NK-92 treated with Interleukin-12 subunit alpha and Interleukin-12 subunit beta, amount 100 ng/mL, for 24 hours (cell line): ENCODE measurements around the gene EVPL.
"Not testable (repeated sequence)": the region's sequence is repeated elsewhere in the genome, so short reads cannot be mapped to it uniquely, and the experiment has no call there.

Source experiments
- DNase-seq: peaks from one replicate; lab custom pipeline; 2025; lab: John Stamatoyannopoulos, UW

Gene EVPL

DNA sequence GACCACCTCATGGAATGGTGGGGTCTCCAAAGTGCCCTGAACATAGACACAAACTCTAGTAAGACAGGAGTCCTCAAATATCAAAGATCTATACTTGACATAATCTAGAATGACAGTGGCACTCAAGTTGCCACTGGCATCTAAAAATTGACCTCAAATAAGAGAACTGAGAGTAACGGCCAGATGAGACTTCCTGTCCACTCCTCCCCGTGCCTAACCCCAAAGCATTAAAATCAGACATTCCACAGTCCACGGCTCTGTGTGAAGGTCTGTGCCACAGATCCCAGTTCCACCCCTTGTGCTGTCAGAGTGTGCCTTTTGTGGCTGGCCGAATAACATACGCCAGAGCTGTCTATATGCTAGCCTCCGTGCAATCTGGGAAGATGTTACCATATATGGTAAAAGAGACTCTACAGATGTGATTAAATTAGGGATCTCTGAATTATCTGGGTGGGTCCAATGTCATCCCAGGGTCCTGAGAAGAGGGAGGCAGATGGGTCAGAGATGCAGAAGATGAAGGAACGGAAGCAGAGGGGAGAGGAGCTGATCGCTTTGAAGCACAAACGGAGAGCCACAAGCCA lies 21.0 kb upstream of the EVPL start:
- DNase-seq: no peak

DNA sequence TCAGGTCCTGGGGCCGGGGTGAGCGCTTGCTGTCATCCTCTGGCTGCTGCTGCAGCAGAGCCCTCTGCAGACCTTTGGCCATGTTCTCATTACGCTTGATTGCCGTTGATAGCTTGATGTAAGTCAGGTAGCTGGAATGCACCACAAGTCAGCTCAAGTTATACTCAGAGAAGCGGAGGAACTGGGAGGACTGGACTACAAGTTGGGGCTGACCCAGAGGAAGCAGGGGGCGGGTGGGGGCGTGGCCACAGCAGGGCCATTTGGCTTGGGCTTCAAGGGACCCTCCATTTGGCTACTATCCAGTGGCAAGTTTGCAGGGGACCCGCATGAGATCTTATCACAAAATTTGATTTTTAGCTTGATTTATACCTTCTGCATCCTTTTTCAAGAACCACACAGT lies 19.0 kb upstream of the EVPL start:
- DNase-seq: no peak

DNA sequence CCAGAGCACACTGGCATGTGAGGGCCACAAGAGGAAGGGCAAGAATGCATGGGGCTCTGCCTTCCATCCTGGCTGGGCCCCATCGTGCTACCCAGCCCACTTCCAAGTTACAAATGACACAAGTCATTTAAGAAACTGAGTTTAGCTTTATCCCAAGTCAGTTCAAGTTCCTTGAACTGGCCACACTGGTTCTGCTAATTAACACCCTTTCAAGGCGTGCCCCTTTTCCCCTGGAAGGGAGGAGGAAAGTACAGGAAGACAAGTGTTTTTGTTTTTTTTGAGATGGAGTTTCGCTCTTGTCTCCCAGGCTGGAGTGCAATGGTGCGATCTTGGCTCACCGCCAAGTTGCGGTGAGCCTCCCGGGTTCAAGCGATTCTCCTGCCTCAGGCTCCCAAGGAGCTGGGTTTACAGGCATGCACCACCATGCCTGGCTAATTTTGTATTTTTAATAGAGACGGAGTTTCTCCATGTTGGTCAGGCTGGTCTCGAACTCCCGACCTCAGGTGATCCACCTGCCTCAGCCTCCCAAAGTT lies 17.4 kb upstream of the EVPL start:
- not testable (repeated sequence) for DNase-seq

DNA sequence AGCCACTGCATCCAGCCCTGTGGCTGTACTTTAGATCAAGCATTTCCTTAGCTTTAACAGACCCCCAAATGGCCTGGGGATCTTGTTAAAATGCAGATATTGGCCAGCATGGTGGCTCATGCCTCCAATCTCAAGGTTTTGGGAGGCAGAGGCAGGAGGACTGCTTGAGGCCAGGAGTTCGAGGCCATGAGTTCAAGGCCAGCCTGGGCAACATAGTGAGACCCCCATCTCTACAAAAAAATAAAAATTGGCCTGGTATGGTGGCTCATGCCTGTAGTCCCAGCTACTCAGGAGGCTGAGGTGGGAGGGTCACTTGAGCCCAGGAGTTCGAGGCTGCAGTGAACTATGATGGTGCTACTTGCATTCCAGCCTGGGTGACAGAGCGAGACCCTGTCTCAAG lies 15.8 kb upstream of the EVPL start:
- DNase-seq: not testable (repeated sequence)

DNA sequence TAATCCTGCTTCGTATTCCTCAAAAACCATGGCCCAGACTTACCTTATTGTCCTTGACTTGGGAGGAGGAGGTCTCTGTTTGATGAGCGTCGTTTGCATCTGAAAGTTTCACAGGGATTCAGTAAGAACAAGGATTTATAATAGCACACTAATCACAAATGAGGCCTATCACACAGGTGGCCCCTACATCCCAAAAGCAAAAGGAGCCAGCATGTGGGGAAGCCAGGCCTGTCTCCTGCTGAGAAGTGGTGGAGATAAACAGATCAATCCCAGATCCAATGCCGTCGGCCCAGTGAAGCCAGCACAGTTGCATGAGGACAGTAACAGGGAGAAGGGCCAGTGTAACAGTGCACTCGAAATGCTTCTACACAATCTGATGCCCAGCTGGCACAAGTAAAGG lies 13.3 kb upstream of the EVPL start:
- no peak for DNase-seq

DNA sequence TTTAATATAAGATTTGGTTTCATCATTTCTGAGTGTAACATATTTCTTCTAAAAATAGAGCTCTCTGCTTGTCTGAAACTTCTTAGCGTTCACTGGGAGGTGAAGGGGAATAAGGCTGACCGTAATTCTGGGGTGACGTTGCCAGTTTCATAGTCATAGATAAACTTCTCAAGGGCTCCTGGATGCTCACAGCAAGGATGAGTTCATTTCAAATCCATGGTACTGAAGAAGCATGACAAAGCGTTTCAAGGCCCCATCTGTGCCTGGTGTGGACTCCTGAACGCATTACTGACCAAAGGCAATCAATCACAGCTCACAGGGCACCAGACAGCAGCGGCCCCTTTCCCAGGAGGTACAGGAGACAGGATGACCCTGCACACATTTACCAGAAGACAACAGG lies 12.0 kb upstream of the EVPL start:
- DNase-seq: no peak

DNA sequence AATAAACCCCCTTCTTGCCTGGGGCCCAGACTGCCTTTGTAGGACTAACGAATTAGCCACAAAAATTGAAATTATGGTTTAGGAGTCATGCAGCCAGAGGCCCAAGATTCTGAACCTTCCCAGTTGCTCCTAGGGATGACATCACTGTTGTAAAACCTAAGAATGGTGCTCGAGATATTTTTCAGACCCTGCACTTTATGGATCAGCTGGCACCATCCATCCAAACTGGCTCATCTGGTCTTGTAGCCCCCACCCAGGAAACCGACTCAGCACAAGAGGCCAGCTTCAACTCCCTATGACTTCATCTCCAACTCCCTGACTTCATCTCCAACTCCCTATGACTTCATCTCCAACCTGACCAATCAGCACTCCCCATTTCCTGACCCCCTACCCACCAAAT lies 10.9 kb upstream of the EVPL start:
- DNase-seq: no peak

DNA sequence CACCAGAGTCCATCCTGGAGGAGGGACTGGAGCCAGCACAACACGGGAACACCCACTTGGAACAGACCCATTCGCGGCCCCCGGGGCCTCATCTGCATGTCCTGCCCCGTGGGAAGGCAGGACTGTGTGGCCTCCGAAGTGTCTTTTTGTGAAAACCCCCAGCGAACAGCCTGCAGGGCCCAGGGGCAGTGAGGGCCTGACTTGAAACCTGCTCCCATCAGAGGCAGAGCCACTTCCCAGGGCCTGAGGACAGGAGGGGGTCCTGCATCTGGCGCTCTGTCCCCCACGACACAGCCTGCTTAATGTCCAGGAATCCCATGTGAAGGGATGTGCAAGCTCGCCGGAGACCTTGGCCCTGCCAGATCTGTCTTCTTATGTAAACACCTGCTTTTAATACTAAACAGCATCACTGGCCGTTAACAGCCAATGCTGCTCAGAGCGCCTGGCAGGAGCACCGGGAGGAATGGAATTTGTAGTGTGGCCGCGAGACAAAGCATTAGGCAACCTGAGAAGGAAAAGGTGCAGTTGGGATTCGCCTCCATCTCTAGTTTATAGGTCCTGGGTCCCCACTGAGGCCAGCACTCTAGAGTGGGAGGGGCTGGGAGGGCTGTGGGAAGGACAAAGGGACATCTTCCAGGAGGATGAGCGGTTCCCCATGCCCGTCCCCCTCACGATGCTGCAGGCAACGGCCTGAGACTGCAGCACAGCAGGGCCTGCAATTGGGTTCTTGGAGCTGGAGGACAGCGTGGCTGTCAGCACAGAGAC lies 9.6 kb upstream of the EVPL start:
- no peak for DNase-seq

DNA sequence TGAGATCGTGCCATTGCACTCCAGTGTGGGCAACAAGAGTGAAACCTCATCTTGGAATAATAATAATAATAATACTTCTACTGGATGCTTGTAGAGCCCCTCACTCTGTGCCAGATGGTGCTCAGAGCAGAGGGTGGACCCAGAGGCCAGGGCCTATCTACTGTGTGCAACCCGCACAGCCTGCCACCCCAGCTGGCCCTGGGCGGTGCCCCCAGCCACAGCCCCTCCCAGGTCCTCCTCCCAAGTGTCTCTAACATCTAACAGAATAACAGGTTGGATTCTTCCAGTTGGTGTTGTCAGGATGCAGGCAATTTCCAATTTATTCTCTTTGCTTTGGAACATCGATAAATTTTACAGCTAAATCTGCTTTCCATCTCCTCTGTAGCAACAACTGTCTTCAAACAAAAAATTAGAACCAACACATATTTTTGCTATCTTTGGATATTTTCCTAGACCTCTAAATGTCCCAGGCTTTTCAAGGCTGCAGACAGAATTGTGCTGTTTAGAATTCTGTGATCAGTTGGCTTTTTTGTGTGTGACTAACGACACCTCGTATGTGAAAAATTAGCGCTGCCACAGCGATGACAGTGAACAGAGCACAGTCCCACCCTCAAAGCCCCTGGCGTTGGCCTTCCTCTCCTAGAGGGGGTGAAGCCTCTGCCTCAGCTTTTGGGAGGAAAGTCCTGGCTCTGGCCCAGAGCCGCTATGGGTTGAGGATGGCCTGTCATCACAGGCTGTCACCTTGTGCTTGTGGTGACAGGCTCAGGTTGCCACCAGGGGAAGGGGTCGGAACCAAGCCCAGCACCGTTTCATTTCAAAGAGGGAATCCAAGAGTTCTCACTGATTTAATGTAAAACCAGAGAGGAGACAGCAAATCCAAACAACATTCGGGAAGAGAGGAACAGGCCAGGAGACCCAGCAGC lies 7.6 kb upstream of the EVPL start:
- DNase-seq: no peak

DNA sequence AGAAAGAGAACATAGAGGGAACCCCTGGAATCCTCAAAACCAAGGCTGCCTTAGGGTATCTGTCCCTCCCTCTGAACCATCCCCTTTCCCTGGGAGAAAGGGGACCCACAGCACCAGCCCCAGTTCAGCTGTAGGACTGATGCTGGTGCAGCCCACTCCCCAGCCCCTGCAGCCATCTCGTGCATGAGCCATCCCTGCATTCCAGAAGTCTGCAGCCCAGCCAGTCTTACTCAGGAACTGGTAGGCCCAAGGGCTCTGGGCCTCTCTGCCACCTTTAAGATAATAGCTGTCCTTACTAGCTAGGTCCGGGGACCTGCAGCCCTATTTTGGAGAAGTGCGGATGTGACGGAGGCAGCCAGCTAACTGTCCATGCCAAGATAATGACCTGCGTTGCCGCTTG lies 6.0 kb upstream of the EVPL start:
- DNase-seq: no peak

DNA sequence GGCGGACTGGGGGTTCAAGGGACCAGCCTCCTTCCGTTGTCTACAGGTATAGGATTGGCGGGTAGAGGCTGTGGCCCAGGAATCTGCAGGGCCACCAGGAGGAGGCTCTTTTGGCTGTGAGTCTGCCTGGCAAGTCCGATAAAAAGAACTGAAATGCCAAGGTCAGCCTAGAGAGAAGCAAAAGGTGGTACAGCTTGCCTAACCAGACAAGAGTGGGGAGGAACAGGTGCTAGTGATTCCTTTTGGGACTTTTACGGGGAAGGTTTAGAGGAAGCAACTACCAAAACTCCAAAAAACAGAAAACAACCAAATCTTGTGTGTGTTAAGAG lies 5.6 kb upstream of the EVPL start:
- DNase-seq: no peak

DNA sequence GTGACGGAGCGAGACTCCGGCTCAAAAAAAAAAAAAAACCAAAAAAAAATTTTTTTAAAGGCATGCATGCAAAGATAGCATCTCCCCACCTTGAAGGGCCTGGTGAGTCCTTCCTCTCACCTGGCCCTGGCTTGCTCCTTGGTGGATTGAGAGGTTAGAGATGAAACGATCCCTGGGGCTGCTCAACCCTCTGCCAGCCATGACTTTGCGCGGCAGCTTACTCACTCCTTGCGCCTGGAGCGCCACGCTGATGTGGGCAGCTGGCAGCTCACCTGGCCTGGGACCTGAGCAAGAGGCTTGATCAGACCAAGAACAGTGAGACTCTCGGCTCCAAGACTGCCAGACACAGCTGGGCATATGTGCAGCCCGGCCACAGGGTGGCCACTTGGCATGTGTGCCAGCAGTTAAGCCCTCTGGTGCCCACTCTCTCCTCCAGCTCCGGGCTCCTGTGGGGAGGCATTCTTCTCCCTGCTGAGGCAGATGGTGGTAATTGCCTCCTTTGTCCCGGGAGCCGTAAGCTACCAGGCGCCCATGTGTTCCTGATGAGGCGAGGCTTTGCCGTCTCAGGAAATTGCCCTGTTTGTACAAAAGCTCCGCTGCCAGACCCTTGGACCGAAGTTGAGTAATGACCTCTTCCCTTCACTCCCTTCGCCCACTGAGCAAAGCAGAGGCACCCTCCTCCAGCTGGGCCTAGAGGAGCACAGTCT lies 5.1 kb upstream of the EVPL start:
- no peak for DNase-seq

DNA sequence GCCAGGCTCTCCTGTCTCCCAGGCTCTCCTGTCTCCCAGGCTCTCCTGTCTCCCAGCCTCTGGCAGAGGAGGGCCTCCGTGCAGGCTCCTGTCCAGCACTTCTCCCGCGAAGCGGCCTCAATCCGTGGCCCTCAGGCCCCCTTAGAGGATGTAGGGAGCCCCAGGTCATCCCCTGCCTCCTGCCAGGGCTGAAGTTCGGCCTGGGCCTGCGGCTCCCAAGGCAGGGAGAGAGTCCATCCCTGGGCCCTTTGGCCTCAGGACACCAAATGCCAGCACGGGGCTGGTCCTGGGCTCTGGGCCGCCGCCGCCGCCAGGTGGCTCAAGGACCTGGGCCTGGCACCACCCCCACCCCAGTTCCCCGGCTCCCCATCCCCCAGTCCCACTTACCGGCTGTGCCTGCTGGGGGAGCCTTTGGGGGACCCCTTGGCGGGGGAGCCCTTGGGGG lies 370 bp downstream of the EVPL start:
- no peak for DNase-seq

DNA sequence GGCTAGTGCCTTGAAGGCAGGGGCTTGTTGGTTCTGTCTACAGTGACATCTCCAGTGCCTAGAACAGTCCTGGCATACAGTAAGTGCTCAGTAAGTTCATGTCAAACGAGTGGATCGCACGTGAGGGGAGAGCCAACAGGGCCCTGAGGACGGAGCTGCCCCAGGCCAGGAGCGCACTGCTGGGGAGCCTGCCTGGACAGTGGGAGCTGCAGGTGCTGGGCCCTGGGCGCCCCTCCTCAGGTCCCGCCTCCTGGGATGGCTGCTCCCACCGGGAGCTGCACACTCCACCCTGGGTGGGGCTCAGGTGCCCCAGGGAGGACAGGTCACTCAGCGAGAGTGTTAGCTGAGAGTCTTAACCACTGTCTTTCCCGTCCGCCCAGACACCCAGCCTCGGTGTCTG lies 1.8 kb downstream of the EVPL start:
- DNase-seq: no peak

DNA sequence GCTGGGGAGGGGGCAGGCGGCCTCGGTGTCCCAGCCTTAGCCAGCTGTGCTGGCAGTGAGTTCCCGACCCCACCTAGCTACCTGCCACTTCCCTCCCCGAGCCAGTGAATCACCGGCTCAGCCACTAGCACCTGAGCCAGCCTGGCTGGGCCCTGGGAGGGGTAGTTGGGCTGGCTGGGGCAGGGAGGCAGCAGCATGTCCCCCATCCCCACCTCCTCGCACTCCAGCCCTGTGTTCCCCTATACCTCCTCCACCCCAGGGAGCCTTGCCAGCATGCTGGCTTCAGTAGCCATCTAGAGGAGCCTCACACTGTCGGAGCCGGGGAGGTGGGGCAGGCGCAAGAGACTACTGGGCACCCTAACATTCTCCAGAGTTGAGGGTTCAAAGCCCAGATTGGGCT lies 2.8 kb downstream of the EVPL start:
- DNase-seq: no peak

DNA sequence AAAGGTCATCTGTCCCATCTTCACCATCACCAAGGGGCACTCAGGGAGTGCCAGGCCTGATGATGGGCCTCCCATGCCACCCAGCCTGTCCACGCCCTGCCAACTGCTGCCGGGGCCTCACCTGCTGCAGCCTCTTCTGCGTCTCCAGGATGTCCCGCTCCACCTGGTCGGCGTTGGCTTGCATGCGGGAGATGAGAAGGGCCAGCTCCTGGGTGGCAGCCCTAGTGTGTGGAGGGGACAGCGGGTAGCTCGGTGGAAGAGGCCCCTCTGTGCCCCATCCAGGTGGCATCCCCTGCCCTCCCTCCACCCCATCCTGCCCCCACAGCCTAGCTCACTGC lies 3.2 kb downstream of the EVPL start:
- DNase-seq: no peak

DNA sequence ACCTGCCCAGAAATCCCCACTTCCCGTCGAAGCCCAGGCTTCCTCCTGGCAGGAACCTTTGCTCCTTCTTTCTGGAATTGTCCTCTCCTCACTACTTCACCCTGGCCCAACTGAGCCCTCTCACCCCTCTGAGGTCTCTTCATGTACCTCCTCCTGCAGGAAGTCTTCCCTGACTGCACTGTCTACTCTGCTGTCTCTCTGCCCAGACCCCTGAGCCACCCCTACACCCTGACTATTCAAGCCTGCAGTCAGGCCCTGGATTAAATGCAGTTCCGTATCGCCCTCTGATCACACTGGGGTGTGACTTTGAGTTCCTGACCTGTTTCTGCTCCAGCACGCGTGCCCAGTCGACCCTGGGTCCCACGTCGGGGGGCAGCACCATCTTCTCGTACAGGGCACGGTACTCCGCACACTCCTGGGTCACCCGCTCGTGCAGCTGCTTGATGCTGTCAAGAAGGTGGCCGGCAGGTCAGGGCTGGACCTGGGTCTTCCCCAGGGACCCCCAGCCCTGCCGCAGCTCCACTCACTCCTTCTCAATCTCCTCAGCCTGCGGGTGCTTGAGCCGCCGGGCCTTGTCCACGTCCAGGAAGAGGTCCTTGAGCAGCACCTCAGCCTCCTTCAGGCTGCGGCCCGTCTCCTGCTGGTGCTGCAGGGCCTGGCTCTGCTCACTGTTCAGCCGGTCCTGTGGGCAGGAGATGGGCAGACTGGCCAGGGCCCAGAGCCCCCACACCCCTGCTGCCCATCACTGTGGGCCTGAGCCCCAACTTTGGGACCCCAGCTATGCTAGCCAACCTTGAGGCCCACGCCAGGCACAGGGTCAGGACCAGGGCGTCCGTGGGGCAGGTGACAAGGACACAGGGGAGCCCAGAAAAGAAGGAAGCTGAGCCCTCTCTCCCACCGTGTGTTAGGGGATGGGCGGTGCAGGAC lies 3.9 kb downstream of the EVPL start:
- DNase-seq: no peak

DNA sequence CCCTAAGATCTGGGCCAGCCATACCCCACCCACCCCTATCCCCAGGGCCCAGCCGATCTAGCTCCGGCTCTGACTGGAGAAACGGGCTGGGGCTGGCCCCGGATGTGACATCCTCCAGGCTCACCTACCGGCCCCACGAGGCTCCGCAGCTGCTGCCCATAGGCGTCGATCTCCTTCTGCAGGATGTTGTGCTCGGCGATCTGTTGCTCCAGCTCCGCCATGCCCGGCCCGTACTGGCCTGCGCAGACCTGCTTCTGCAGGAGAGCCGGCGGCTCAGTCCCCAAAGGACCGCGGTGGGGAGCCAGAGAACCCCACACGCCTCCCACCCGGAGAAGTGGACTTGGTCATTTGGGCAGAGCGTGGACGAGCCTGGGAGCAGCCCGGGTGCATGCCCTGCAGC lies 4.8 kb downstream of the EVPL start:
- no peak for DNase-seq

DNA sequence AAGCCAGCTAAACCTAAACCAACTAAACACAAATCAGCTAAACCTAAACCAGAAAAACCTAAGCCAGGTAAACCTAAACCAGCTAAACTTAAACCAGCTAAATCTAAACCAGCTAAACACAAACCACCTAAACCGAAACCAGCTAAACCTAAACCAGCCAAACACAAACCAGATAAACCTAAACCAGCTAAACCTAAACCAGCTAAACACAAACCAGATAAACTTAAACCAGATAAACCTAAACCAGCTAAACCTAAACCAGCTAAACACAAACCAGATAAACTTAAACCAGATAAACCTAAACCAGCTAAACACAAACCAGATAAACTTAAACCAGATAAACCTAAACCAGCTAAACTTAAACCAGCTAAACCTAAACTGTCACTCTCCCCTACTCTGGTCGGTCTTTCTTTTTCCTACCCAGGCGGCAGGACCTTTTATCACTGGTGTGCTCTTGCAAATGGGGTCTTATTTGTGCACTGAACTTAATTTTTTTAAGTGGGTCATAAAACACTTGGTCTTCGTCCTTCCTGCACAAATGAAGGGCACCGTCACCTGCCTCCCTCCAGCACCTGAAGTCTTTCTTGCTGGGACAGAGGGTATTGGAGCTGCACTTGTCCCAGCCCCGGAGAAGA lies 7.2 kb downstream of the EVPL start:
- no peak for DNase-seq

DNA sequence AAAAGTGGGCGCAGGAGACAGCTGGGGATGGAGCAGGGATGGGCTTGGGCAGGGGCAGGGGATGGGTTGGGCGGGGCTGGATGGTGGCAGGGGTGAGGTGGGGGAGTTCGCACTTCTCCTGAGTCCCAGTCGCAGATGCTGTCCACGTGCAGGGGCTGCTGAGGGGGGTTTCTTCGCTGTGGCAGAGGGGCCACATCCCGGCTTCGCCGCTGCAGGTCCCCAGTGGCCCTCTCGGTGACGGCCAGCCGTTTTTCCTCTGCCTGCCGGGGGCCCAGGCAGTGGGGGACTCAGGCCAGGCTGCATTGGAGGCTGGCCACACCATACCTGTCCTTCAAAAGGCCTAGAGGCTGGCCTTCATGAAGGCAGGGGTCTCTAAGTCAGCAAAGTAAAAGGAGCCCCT lies 8.3 kb downstream of the EVPL start:
- DNase-seq: no peak

DNA sequence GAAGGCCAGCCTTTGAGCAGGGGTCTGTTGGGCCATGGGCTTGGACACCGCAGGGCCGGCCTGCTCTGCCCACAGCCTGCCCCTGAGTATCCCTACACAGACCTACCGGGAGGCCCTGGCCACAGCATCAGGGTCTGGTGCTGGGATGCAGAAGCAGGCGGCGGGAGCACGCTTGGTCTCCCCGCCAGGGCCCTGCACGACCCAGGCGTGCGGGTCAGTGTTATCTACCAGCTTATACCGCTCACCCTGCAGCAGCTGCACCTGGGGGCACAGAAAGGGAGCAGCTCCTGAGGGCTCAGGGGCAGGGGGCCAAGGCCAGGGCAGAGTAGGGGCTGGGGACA lies 8.8 kb downstream of the EVPL start:
- no peak for DNase-seq
